Measurements from ENCODE around the gene STIMATE. TPM values are rescaled to one million over a fixed set of nuclear protein-coding genes. Genes with fewer than 3 reads are reported as not detected.

The STIMATE gene
- total RNA-seq, 2 donors from 2014 or later: 45.2 to 75.1 TPM

- Histone ChIP-seq H3K9me3 (no peaks in the 10 kb centered on the region), H3K27me3 (replicated peaks; ENCODE audit: insufficient read depth) (no peaks in the 10 kb centered on the region), H3K4me1 (ENCODE audit: control insufficient read depth in 1 of 2, low read depth in 2 of 2) (no peaks in the 10 kb centered on the region), H3K36me3 (peaks cover under 1% of the 10 kb centered on the region), H3K4me3 (no peak overlapping the region), H3K27ac (no peak overlapping the region)
- no peak for ATAC-seq (ENCODE audit: insufficient number of reproducible peaks, low FRiP score, low read depth)
- TF ChIP-seq CTCF (IDR thresholded peaks at IDR 0.05): no peak
- no peak for DNase-seq (ENCODE audit: low spot score)
Observed at GRCh38 chr3:52817860-52818259, 79.5 kb downstream of the STIMATE start.

GRCh38 chr3:52817221-52817620 is 80.1 kb downstream of the STIMATE start:
- H3K9me3 ChIP-seq: no peaks in the 10 kb centered on the region
- H3K4me1 ChIP-seq (ENCODE audit: control insufficient read depth in 1 of 2, low read depth in 2 of 2): no peaks in the 10 kb centered on the region
- H3K4me3 ChIP-seq: no peak overlapping the region
- ATAC-seq (ENCODE audit: insufficient number of reproducible peaks, low FRiP score, low read depth): no peak
- no peak for TF ChIP-seq CTCF (IDR thresholded peaks at IDR 0.05)
- no peak for DNase-seq (ENCODE audit: low spot score)
- no peaks in the 10 kb centered on the region for H3K27me3 ChIP-seq (replicated peaks; ENCODE audit: insufficient read depth)
- H3K27ac ChIP-seq: no peak overlapping the region
- no peaks in the 10 kb centered on the region for H3K36me3 ChIP-seq

- no peak for ATAC-seq (ENCODE audit: insufficient number of reproducible peaks, low FRiP score, low read depth)
- Histone ChIP-seq H3K9me3 (no peaks in the 10 kb centered on the region), H3K27ac (no peak overlapping the region), H3K4me1 (ENCODE audit: control insufficient read depth in 1 of 2, low read depth in 2 of 2) (no peaks in the 10 kb centered on the region), H3K36me3 (no peaks in the 10 kb centered on the region), H3K4me3 (no peak overlapping the region), H3K27me3 (replicated peaks; ENCODE audit: insufficient read depth) (no peaks in the 10 kb centered on the region)
- TF ChIP-seq CTCF (IDR thresholded peaks at IDR 0.05): no peak
- no peak for DNase-seq (ENCODE audit: low spot score)
Observed at GRCh38 chr3:52816654-52817053, 80.7 kb downstream of the STIMATE start.

- Histone ChIP-seq H3K27ac (no peak overlapping the region), H3K4me1 (ENCODE audit: control insufficient read depth in 1 of 2, low read depth in 2 of 2) (no peaks in the 10 kb centered on the region), H3K9me3 (no peaks in the 10 kb centered on the region), H3K36me3 (no peaks in the 10 kb centered on the region), H3K4me3 (no peak overlapping the region), H3K27me3 (replicated peaks; ENCODE audit: insufficient read depth) (no peaks in the 10 kb centered on the region)
- DNase-seq (ENCODE audit: low spot score): no peak
- no peak for TF ChIP-seq CTCF (IDR thresholded peaks at IDR 0.05)
- ATAC-seq (ENCODE audit: insufficient number of reproducible peaks, low FRiP score, low read depth): no peak
Observed at GRCh38 chr3:52816199-52816598, 81.1 kb downstream of the STIMATE start.

- H3K9me3 ChIP-seq: no peaks in the 10 kb centered on the region
- H3K36me3 ChIP-seq: no peaks in the 10 kb centered on the region
- H3K27ac ChIP-seq: no peak overlapping the region
- H3K4me1 ChIP-seq (ENCODE audit: control insufficient read depth in 1 of 2, low read depth in 2 of 2): no peaks in the 10 kb centered on the region
- DNase-seq (ENCODE audit: low spot score) (no peak), ATAC-seq (ENCODE audit: insufficient number of reproducible peaks, low FRiP score, low read depth) (no peak)
- TF ChIP-seq CTCF (IDR thresholded peaks at IDR 0.05): no peak
- no peak overlapping the region for H3K4me3 ChIP-seq
- H3K27me3 ChIP-seq (replicated peaks; ENCODE audit: insufficient read depth): no peaks in the 10 kb centered on the region
Observed at GRCh38 chr3:52813810-52814209, 83.5 kb downstream of the STIMATE start.

Data from thoracic aorta (tissue), 2 donors.